Osteocyte (in vitro differentiated cells): ENCODE data around the gene ACSS2. TPM values are rescaled to one million over a fixed set of nuclear protein-coding genes. Genes with fewer than 3 reads are reported as not detected.

Source experiments
- DNase-seq: peaks from one replicate; pipeline ENCODE4 v3.0.0; 2021; ENCODE audit warnings: mixed read lengths; ENCODE audit not compliant: unreplicated experiment; ENCODE audit errors: extremely low spot score
- H3K27ac Mint-ChIP-seq: one replicate; pipeline ENCODE4 v1.8.0; 2021; ENCODE audit warnings: mild to moderate bottlenecking, mixed read lengths; ENCODE audit not compliant: unreplicated experiment
- H3K27me3 Mint-ChIP-seq: one replicate; pipeline ENCODE4 v1.8.0; 2021; ENCODE audit warnings: mixed read lengths; ENCODE audit not compliant: unreplicated experiment
- H3K36me3 Mint-ChIP-seq: one replicate; pipeline ENCODE4 v1.8.0; 2021; ENCODE audit warnings: mixed read lengths; ENCODE audit not compliant: unreplicated experiment
- H3K4me1 Mint-ChIP-seq: one replicate; pipeline ENCODE4 v1.8.0; 2021; ENCODE audit warnings: mixed read lengths; ENCODE audit not compliant: unreplicated experiment
- H3K4me3 Mint-ChIP-seq: one replicate; pipeline ENCODE4 v1.8.0; 2021; ENCODE audit warnings: mild to moderate bottlenecking, moderate library complexity, mixed read lengths; ENCODE audit not compliant: unreplicated experiment
- H3K9me3 Mint-ChIP-seq: one replicate; pipeline ENCODE4 v1.8.0; 2021; ENCODE audit warnings: mixed read lengths; ENCODE audit not compliant: unreplicated experiment
- total RNA-seq: library from RNA; stranded (reverse); gene quantifications from 2 replicates; pipeline ENCODE4 v1.2.1, GENCODE V29; 2021
- TF ChIP-seq, protein P1 (sequence below): fragments of 200-600 bp; sonication (generic); IDR thresholded peaks from 2 replicates; pipeline ENCODE4 v1.5.0; 2021; ENCODE audit warnings: antibody characterized with exemption, mild to moderate bottlenecking, moderate library complexity

The ACSS2 gene
- total RNA-seq, 1 donor from 2014 or later: 31.1 TPM

DNA sequence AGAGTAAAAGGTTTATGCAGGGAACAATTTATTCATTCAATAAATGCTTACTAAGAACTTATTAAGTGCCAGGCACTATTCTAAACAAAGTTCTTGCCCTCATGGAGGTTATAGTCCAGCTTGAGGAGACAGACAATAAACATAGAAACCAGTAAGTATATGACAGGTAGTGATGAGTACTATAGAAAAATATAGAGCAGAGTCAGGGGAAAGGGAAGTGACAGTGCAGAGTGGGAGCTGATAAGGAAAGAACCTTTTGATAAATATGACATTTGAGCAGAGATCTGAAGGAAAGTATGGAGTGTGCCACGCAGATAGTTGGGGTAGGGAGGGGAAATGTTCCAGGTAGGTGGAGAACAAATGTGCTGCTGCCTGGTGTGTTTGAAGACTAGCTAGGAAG is 12.1 kb downstream of the ACSS2 start:
- TF ChIP-seq, protein P1, sequence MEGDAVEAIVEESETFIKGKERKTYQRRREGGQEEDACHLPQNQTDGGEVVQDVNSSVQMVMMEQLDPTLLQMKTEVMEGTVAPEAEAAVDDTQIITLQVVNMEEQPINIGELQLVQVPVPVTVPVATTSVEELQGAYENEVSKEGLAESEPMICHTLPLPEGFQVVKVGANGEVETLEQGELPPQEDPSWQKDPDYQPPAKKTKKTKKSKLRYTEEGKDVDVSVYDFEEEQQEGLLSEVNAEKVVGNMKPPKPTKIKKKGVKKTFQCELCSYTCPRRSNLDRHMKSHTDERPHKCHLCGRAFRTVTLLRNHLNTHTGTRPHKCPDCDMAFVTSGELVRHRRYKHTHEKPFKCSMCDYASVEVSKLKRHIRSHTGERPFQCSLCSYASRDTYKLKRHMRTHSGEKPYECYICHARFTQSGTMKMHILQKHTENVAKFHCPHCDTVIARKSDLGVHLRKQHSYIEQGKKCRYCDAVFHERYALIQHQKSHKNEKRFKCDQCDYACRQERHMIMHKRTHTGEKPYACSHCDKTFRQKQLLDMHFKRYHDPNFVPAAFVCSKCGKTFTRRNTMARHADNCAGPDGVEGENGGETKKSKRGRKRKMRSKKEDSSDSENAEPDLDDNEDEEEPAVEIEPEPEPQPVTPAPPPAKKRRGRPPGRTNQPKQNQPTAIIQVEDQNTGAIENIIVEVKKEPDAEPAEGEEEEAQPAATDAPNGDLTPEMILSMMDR: no peak
- no peak for DNase-seq
- Mint-ChIP-seq H3K4me1 (peaks cover 1% of the 10 kb centered on the region), H3K4me3 (no peak overlapping the region), H3K9me3 (no peaks in the 10 kb centered on the region), H3K27me3 (no peaks in the 10 kb centered on the region), H3K36me3 (peaks cover 9% of the 10 kb centered on the region), H3K27ac (no peak overlapping the region)

- DNase-seq: no peak
- no peaks in the 10 kb centered on the region for H3K9me3 Mint-ChIP-seq
- no peak overlapping the region for H3K27ac Mint-ChIP-seq
- TF ChIP-seq, protein P1: no peak
- H3K4me3 Mint-ChIP-seq: no peak overlapping the region
- H3K4me1 Mint-ChIP-seq: peaks cover 4% of the 10 kb centered on the region
- no peaks in the 10 kb centered on the region for H3K27me3 Mint-ChIP-seq
- H3K36me3 Mint-ChIP-seq: peaks cover 5% of the 10 kb centered on the region
Measured at GRCh38 chr20:34891166-34892062, 15.0 kb downstream of the ACSS2 start.

DNA sequence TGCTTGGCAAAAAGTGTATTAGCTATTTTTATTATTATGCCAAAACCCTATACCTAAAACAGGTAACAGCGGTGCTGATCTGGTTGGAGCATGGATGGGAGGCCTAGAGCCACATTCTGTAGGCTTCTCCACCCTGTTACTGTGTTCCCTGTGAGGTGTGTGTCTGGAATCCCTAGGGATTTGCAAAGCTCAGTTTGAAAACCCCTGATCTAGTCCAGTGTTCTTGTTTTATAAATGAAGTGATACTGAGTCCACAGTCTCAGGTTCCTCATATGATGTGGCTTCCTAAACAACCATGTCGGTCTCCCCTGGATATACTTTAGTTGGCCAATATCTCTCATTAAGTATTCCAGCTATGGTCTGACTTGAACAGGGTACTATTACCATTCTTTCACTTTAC is 16.3 kb downstream of the ACSS2 start:
- Mint-ChIP-seq H3K36me3 (peaks cover 5% of the 10 kb centered on the region), H3K27me3 (no peaks in the 10 kb centered on the region), H3K4me1 (peaks cover 4% of the 10 kb centered on the region), H3K27ac (no peak overlapping the region), H3K4me3 (no peak overlapping the region), H3K9me3 (no peaks in the 10 kb centered on the region)
- no peak for DNase-seq
- TF ChIP-seq, protein P1: no peak

- Mint-ChIP-seq H3K27me3 (no peaks in the 10 kb centered on the region), H3K36me3 (peaks cover 7% of the 10 kb centered on the region), H3K4me1 (peaks cover 4% of the 10 kb centered on the region), H3K9me3 (no peaks in the 10 kb centered on the region), H3K4me3 (no peak overlapping the region), H3K27ac (no peak overlapping the region)
- TF ChIP-seq, protein P1: no peak
- no peak for DNase-seq
Measured at GRCh38 chr20:34894723-34895122, 18.3 kb downstream of the ACSS2 start.

GRCh38 chr20:34895465-34895864 is 19.1 kb downstream of the ACSS2 start:
- Mint-ChIP-seq H3K36me3 (peaks cover 6% of the 10 kb centered on the region), H3K9me3 (no peaks in the 10 kb centered on the region), H3K4me1 (peaks cover 5% of the 10 kb centered on the region), H3K27ac (no peak overlapping the region), H3K4me3 (no peak overlapping the region), H3K27me3 (no peaks in the 10 kb centered on the region)
- DNase-seq: no peak
- TF ChIP-seq, protein P1: no peak
